HL-60 (cell line): ENCODE results near the gene FCRL2.

Experiments
- DNase-seq, 2 experiments: peaks; one replicate each; pipeline ENCODE4 v3.0.0-alpha.2; 2010 to 2020; ENCODE audit warnings: low read depth in 1 of 2, low spot score in 1 of 2
- H3K27ac ChIP-seq: fragments of 250-450 bp; sonication (Bioruptor Pico); replicated peaks from 2 replicates; pipeline ENCODE4 v1.5.1; 2020; ENCODE audit warnings: mild to moderate bottlenecking, moderate library complexity
- H3K27me3 ChIP-seq: fragments of 250-450 bp; sonication (Bioruptor Pico); 2 replicates; pipeline ENCODE4 v1.5.1; 2021; ENCODE audit warnings: mild to moderate bottlenecking, moderate library complexity; ENCODE audit not compliant: insufficient read depth, poor library complexity, severe bottlenecking
- H3K4me3 ChIP-seq: replicated peaks from 2 replicates; pipeline ENCODE4 v1.5.1; 2011; ENCODE audit warnings: mild to moderate bottlenecking, control low read depth, low read length; ENCODE audit not compliant: insufficient read depth
- CTCF ChIP-seq: IDR thresholded peaks from one replicate; pipeline ENCODE4 v1.5.1; 2011; ENCODE audit warnings: low read length, control low read depth, inconsistent platforms; ENCODE audit not compliant: insufficient read depth
- GABPA ChIP-seq: IDR thresholded peaks from 2 replicates; pipeline ENCODE4 v1.6.1; 2012; ENCODE audit warnings: low read depth
- POLR2AphosphoS5 ChIP-seq: IDR thresholded peaks from 2 replicates; pipeline ENCODE4 v1.6.1; 2012; ENCODE audit warnings: low read depth
- REST ChIP-seq: IDR thresholded peaks from 2 replicates; pipeline ENCODE4 v1.6.1; 2012; ENCODE audit warnings: low read depth; ENCODE audit not compliant: insufficient replicate concordance
- SPI1 ChIP-seq: IDR thresholded peaks from 2 replicates; pipeline ENCODE4 v1.6.1; 2012; ENCODE audit warnings: low read depth, mild to moderate bottlenecking, borderline replicate concordance

Gene FCRL2

GRCh38 chr1:157798211-157798610 is 21.3 kb upstream of the FCRL2 start:
- Histone ChIP-seq H3K27me3 (no peaks in the 10 kb centered on the region), H3K27ac (no peak overlapping the region), H3K4me3 (no peak overlapping the region)
- no peak for DNase-seq
- TF ChIP-seq CTCF (no peak), POLR2AphosphoS5 (no peak), GABPA (no peak)

- TF ChIP-seq REST (no peak), SPI1 (no peak), CTCF (no peak), POLR2AphosphoS5 (no peak), GABPA (no peak)
- DNase-seq = peak in 1 of 2 experiments; percentile 30
- H3K27ac ChIP-seq = no peak overlapping the region
- no peaks in the 10 kb centered on the region for H3K27me3 ChIP-seq
- no peak overlapping the region for H3K4me3 ChIP-seq
Observed at GRCh38 chr1:157785248-157785647, 8.3 kb upstream of the FCRL2 start.

GRCh38 chr1:157784801-157785200 is 7.9 kb upstream of the FCRL2 start:
- no peak for DNase-seq
- TF ChIP-seq CTCF (no peak), SPI1 (no peak), REST (no peak), POLR2AphosphoS5 (no peak), GABPA (no peak)
- no peak overlapping the region for H3K27ac ChIP-seq
- H3K4me3 ChIP-seq = no peak overlapping the region
- H3K27me3 ChIP-seq = no peaks in the 10 kb centered on the region

- no peaks in the 10 kb centered on the region for H3K27me3 ChIP-seq
- peak overlapping the region; percentile 56 for H3K27ac ChIP-seq
- DNase-seq = peak in 1 of 2 experiments; percentile 49
- H3K4me3 ChIP-seq = no peak overlapping the region
- no peak for TF ChIP-seq POLR2AphosphoS5
- peak; percentile 67; the same call in 1 of the 2 replicates for TF ChIP-seq SPI1
- TF ChIP-seq CTCF = no peak
- no peak for TF ChIP-seq REST
- no peak for TF ChIP-seq GABPA
Observed at GRCh38 chr1:157782931-157783330, 6.0 kb upstream of the FCRL2 start.
